HUES6 (cell line): ENCODE measurements around the gene SELPLG.
"Not testable (repeated sequence)": the region's sequence is repeated elsewhere in the genome, so short reads cannot be mapped to it uniquely, and the experiment has no call there.

Source experiments
- H3K27ac ChIP-seq: 2 replicates; pipeline ENCODE4 v1.7.0; 2013; ENCODE audit warnings: low read depth, mild to moderate bottlenecking, low read length, inconsistent platforms
- H3K27me3 ChIP-seq: 2 replicates; pipeline ENCODE4 v1.6.1; 2013; ENCODE audit warnings: low read length; ENCODE audit not compliant: control insufficient read depth, insufficient read depth
- H3K36me3 ChIP-seq: 2 replicates; pipeline ENCODE4 v1.6.1; 2013; ENCODE audit warnings: low read length; ENCODE audit not compliant: control insufficient read depth, insufficient read depth
- H3K4me1 ChIP-seq: 2 replicates; pipeline ENCODE4 v1.6.1; 2013; ENCODE audit warnings: low read length; ENCODE audit not compliant: control insufficient read depth, insufficient read depth
- H3K4me3 ChIP-seq: 2 replicates; pipeline ENCODE4 v1.5.1; 2013; ENCODE audit warnings: low read depth, low read length
- H3K9ac ChIP-seq: one replicate; pipeline ENCODE4 v1.6.1; 2013; ENCODE audit warnings: mild to moderate bottlenecking, low read length
- H3K9me3 ChIP-seq: 2 replicates; pipeline ENCODE4 v1.6.1; 2013; ENCODE audit warnings: low read depth, low read length; ENCODE audit not compliant: control insufficient read depth, insufficient read depth

The SELPLG gene

DNA sequence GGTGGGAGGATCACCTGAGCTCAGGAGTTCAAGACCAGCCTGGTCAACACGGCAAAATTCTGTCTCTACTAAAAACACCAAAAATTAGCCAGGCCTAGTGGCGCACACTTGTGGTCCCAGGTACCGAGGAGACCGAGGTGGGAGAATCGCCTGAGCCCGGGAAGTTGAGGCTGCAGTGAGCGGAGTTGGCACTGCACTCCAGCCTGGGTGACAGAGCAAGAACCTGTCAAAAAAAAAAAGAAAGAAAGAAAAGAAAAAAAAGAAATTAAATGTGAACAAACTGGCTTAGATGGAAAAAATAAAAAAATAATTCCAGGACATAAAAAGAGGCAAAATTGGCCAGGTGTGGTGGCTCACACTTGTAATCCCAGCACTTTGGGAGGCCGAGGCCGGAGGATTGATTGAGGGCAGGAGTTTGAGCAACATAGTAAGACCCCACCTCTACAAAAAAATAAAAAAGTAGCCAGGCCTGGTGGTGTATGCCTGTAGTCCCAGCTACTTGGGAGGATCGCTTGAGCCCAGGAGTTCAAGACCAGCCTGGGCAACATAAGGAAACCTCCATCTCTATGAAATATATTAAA lies 39.3 kb downstream of the SELPLG start:
- H3K27me3 ChIP-seq = no peaks in the 10 kb centered on the region
- no peak overlapping the region for H3K9ac ChIP-seq
- peaks cover 15% of the 10 kb centered on the region; the same call in 1 of the 2 replicates for H3K4me1 ChIP-seq
- no peaks in the 10 kb centered on the region for H3K36me3 ChIP-seq
- no peaks in the 10 kb centered on the region for H3K9me3 ChIP-seq
- no peak overlapping the region for H3K27ac ChIP-seq
- H3K4me3 ChIP-seq = no peak overlapping the region

- no peak overlapping the region for H3K27ac ChIP-seq
- H3K4me3 ChIP-seq = no peak overlapping the region
- H3K9me3 ChIP-seq = no peaks in the 10 kb centered on the region
- H3K27me3 ChIP-seq = no peaks in the 10 kb centered on the region
- H3K9ac ChIP-seq = no peak overlapping the region
- H3K4me1 ChIP-seq = peaks cover 20% of the 10 kb centered on the region
- H3K36me3 ChIP-seq = no peaks in the 10 kb centered on the region
Observed at GRCh38 chr12:108592033-108592909, 41.4 kb downstream of the SELPLG start.

DNA sequence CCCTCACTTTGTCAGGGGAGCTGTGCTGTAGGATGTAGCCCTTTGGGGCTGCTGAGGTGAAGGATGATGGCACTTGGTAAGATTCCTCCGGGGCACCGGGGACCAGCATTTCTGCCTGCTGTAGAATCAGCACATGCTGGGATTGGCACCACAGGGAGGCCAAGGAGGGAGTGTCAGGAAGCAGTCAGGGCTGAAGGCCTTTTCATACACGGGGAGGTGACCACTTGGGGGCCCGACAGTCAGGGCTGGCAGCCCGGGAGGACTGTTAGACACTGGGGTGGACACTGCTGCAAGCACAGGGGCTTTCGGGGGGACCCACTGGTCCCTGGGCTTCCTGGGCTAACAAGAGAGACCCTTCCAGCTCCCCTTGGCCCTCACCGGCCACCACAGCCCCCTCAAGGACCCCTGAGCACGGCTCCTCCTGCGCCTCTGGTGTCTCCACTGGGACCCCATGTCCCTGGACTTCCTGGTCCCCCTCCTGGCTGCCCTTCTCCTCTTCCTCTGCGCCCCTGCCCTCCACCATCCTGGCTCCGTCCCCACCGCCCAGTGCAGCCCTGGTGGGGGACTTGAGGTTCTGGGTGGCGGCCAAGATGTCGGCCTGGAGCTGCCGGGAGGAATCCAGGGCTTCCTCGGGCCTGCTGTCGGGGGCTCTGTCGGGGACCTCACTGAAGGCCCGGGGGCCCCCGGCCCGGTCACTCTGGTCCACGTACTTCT lies 42.3 kb downstream of the SELPLG start:
- Histone ChIP-seq H3K36me3 (no peaks in the 10 kb centered on the region), H3K27me3 (no peaks in the 10 kb centered on the region), H3K27ac (no peak overlapping the region), H3K4me3 (no peak overlapping the region), H3K9ac (no peak overlapping the region), H3K4me1 (peaks cover 16% of the 10 kb centered on the region), H3K9me3 (no peaks in the 10 kb centered on the region)

- not testable (repeated sequence) for H3K4me3 ChIP-seq, H3K9me3 ChIP-seq, H3K27ac ChIP-seq, H3K27me3 ChIP-seq, H3K36me3 ChIP-seq, H3K9ac ChIP-seq
- peaks cover 16% of the 10 kb centered on the region for H3K4me1 ChIP-seq
Observed at GRCh38 chr12:108590463-108590862, 43.2 kb downstream of the SELPLG start.

DNA sequence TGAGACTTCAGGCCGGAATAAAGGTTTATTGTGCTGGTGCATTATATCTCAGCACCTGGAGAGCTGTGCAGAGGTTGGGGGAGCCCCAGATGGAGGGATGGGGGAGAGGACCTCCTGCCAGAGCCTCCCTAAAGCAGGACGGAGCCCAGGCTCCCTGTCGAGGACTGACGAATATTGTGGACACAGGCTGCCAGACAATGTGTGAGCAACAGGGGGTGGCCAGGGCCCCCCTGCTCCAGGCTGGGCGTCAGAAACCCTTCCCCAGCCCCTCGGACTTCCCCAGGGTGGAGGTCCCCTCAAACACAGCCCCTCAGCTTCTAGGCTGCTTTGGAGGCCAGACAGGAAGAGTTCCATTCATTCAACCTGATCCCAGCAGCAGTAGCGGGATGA lies 43.9 kb downstream of the SELPLG start:
- H3K9me3 ChIP-seq = no peaks in the 10 kb centered on the region
- no peak overlapping the region for H3K27ac ChIP-seq
- H3K27me3 ChIP-seq = no peaks in the 10 kb centered on the region
- H3K4me3 ChIP-seq = no peak overlapping the region
- no peak overlapping the region for H3K9ac ChIP-seq
- no peaks in the 10 kb centered on the region for H3K36me3 ChIP-seq
- peaks cover 16% of the 10 kb centered on the region for H3K4me1 ChIP-seq

DNA sequence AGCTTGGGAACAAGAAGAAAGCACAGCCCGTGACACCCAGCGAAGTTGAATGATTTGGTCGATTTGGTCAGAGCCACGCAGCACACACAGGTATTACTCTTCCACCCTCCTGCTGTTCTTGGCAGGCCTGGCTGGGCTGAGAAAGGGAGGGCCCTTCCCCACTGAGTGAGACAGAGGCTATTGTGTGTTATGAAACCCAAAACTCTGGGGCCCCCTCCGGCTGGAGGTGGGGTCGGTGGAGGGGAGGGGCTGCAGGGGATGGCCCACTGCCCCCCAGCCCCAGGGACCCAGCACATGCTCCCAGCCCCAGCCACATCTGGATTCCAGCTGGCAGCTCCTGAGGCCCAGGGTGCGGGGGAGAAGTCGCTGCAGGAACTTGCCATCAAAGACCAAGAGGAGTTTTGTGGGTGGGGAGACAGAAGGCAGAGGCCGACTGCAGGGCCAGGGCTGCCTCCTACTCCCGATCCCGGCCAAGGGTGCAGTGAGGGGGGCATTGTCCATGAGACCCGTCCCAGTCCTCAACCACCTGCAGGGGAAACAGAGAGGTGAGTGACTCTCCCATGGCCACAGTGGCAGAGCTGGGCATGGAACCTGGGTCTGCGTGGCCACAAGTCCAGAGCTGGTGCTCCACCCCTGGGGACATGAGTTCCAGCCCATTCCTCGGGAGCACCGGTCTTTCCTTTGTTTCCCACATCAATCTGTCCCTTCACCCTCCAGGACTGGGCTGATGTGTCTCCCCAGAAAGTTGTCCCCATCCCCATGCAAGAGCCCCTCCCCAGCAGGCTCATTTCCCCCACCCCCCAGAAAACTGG lies 44.5 kb downstream of the SELPLG start:
- peaks cover 16% of the 10 kb centered on the region for H3K4me1 ChIP-seq
- H3K4me3 ChIP-seq = no peak overlapping the region
- no peak overlapping the region for H3K9ac ChIP-seq
- no peaks in the 10 kb centered on the region for H3K36me3 ChIP-seq
- H3K27me3 ChIP-seq = no peaks in the 10 kb centered on the region
- no peak overlapping the region for H3K27ac ChIP-seq
- no peaks in the 10 kb centered on the region for H3K9me3 ChIP-seq

DNA sequence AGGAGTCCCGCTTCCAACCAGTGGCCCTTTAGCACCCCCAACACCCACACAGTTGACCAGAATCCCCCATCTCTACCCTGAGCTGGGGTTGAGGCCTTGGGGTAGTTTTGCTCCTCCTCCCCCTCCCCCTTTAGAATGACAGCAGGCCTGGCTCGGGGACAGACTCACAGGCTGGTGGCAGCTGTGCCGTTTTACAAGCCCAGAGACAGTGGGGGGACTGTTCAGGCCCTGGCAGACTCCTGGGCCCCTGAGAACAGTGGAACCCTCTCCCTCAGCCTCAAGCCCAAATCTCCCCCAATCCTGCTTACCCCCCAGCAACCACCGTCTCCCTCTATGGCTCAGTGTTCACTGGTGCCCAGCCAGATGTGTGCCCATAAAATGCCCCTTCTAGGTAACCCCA lies 45.9 kb downstream of the SELPLG start:
- Histone ChIP-seq H3K36me3 (no peaks in the 10 kb centered on the region), H3K4me3 (no peak overlapping the region), H3K27ac (no peak overlapping the region), H3K9me3 (no peaks in the 10 kb centered on the region), H3K9ac (no peak overlapping the region), H3K4me1 (peaks cover 10% of the 10 kb centered on the region), H3K27me3 (no peaks in the 10 kb centered on the region)

GRCh38 chr12:108586306-108586705 lies 47.4 kb downstream of the SELPLG start:
- no peak overlapping the region for H3K9ac ChIP-seq
- H3K27me3 ChIP-seq = no peaks in the 10 kb centered on the region
- no peaks in the 10 kb centered on the region for H3K9me3 ChIP-seq
- no peak overlapping the region for H3K4me3 ChIP-seq
- H3K27ac ChIP-seq = no peak overlapping the region
- H3K4me1 ChIP-seq = peaks cover 10% of the 10 kb centered on the region
- no peaks in the 10 kb centered on the region for H3K36me3 ChIP-seq

DNA sequence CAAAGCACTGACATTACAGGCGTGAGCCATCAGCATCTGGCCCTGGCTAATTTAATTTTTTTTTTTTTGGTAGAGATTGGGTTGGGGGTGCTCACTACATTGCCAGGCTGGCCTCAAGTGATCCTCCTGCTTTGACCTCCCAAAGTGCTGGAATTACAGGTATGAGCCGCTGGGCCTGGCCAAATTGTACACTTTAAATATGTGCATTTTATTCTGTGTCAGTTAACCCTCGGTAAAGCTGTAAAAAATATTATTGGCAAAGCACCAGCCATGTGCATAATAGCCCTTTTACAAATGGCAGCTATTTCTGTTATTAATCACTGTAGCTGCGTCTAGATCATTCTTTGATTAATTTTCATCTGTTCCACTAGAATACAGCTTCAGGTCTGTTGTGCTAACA lies 47.8 kb downstream of the SELPLG start:
- no peaks in the 10 kb centered on the region for H3K36me3 ChIP-seq
- no peaks in the 10 kb centered on the region for H3K9me3 ChIP-seq
- peaks cover 10% of the 10 kb centered on the region for H3K4me1 ChIP-seq
- H3K9ac ChIP-seq = no peak overlapping the region
- H3K4me3 ChIP-seq = no peak overlapping the region
- no peak overlapping the region for H3K27ac ChIP-seq
- H3K27me3 ChIP-seq = no peaks in the 10 kb centered on the region

DNA sequence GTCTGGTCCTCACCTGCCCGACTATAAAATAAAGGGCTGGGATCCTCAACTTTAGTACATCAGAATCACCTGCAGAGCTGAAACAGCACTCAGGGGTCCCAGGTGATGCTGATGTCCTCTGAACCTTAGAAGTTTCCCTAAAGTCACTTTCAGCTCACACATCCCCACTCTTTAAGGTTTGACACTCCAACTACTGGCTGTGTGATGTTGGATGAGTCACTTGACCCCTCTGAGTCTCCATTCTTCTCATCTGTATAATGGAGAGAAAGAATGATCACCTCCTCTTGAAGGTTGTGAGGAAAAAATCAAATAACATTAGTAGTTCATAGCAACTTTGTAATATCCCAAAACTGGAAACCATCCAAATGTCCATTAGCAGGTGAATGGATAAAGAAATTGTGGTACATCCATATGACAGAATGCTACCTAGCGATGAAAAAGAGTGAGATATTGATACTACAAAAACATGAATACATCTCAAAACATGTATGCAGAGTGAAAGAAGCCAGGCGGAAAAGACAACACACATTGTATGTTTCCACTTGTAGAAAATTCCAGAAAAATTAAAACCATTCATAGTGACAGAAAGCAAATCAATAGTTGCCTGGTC lies 49.1 kb downstream of the SELPLG start:
- H3K27ac ChIP-seq = no peak overlapping the region
- H3K9ac ChIP-seq = no peak overlapping the region
- peaks cover 10% of the 10 kb centered on the region for H3K4me1 ChIP-seq
- no peak overlapping the region for H3K4me3 ChIP-seq
- H3K27me3 ChIP-seq = no peaks in the 10 kb centered on the region
- no peaks in the 10 kb centered on the region for H3K9me3 ChIP-seq
- no peaks in the 10 kb centered on the region for H3K36me3 ChIP-seq
